HepG2 (cell line): ENCODE measurements around the gene THAP9. TPM values are rescaled to one million over a fixed set of nuclear protein-coding genes. Genes with fewer than 3 reads are reported as not detected.

Experiments
- AGO1 ChIP-seq: fragments of 200-400 bp; formaldehyde crosslinking; IDR thresholded peaks from 2 replicates; pipeline ENCODE4 v1.6.1; 2017; ENCODE audit warnings: mild to moderate bottlenecking, low read depth, low read length, moderate library complexity; ENCODE audit not compliant: poor library complexity, severe bottlenecking
- ARHGAP35 ChIP-seq: sonication (generic); formaldehyde crosslinking; IDR thresholded peaks from 2 replicates; pipeline ENCODE4 v1.9.0; 2022; ENCODE audit warnings: mild to moderate bottlenecking, inconsistent platforms, moderate library complexity, missing genetic modification reagents, borderline replicate concordance
- CENPT ChIP-seq: sonication (generic); formaldehyde crosslinking; IDR thresholded peaks from 2 replicates; pipeline ENCODE4 v1.8.0; 2022; ENCODE audit warnings: low read depth, mild to moderate bottlenecking, moderate library complexity, missing genetic modification reagents
- ELF4 ChIP-seq: sonication (generic); formaldehyde crosslinking; IDR thresholded peaks from 2 replicates; pipeline ENCODE4 v1.5.0; 2020; ENCODE audit warnings: missing genetic modification reagents, mild to moderate bottlenecking, moderate library complexity, borderline replicate concordance
- FOSL1 ChIP-seq: sonication (generic); formaldehyde crosslinking; IDR thresholded peaks from 2 replicates; pipeline ENCODE4 v1.9.0; 2021; ENCODE audit warnings: missing genetic modification reagents, borderline replicate concordance
- IKZF4 ChIP-seq: sonication (generic); formaldehyde crosslinking; IDR thresholded peaks from 2 replicates; pipeline ENCODE4 v1.5.1; 2020; ENCODE audit warnings: borderline replicate concordance, mild to moderate bottlenecking, low read depth, missing genetic modification reagents; ENCODE audit errors: not compliant biosample characterization
- MAFK ChIP-seq, 2 experiments: IDR thresholded peaks in 1 of 2; conservative IDR thresholded peaks in 1 of 2; 2 replicates each; pipeline ENCODE4 v1.6.1; 2011; ENCODE audit warnings: improper control_type of control experiment in 2 of 2, low read length in 2 of 2
- RCOR2 ChIP-seq: IDR thresholded peaks from 2 replicates; pipeline ENCODE4 v1.6.1; 2016; ENCODE audit warnings: missing biosample characterization, missing genetic modification reagents
- RFXANK ChIP-seq: IDR thresholded peaks from 2 replicates; pipeline ENCODE4 v1.6.1; 2016
- RORA ChIP-seq: sonication (generic); formaldehyde crosslinking; IDR thresholded peaks from 2 replicates; pipeline ENCODE4 v1.5.0; 2020; ENCODE audit warnings: mild to moderate bottlenecking, missing genetic modification reagents, moderate library complexity
- SAP130 ChIP-seq: IDR thresholded peaks from 2 replicates; pipeline ENCODE4 v1.6.1; 2016; ENCODE audit warnings: low read depth
- SATB2 ChIP-seq: sonication (generic); formaldehyde crosslinking; IDR thresholded peaks from 2 replicates; pipeline ENCODE4 v1.5.0; 2020; ENCODE audit warnings: missing genetic modification reagents
- SCMH1 ChIP-seq: sonication (generic); formaldehyde crosslinking; IDR thresholded peaks from 2 replicates; pipeline ENCODE4 v1.9.0; 2021; ENCODE audit warnings: missing genetic modification reagents, mild to moderate bottlenecking, borderline replicate concordance
- SMAD9 ChIP-seq: sonication (generic); formaldehyde crosslinking; IDR thresholded peaks from 2 replicates; pipeline ENCODE4 v1.5.1; 2020; ENCODE audit warnings: mild to moderate bottlenecking, missing genetic modification reagents
- SRSF4 ChIP-seq: fragments of 200-400 bp; formaldehyde crosslinking; IDR thresholded peaks from one replicate; pipeline ENCODE4 v1.6.1; 2018; ENCODE audit warnings: mild to moderate bottlenecking, low read depth, low read length, moderate library complexity; ENCODE audit not compliant: poor library complexity, severe bottlenecking
- TBX3 ChIP-seq: fragments of 450-650 bp; IDR thresholded peaks from 2 replicates; pipeline ENCODE4 v1.6.1; 2017; ENCODE audit warnings: antibody characterized with exemption, mild to moderate bottlenecking, inconsistent platforms, borderline replicate concordance
- TMF1 ChIP-seq: sonication (generic); formaldehyde crosslinking; IDR thresholded peaks from 2 replicates; pipeline ENCODE4 v1.8.1; 2022; ENCODE audit warnings: low read depth, missing genetic modification reagents
- ZFYVE20 ChIP-seq: sonication (generic); formaldehyde crosslinking; IDR thresholded peaks from 2 replicates; pipeline ENCODE4 v1.8.0; 2023; ENCODE audit warnings: low read depth, mild to moderate bottlenecking, moderate library complexity, missing genetic modification reagents, borderline replicate concordance
- ZMYM2 ChIP-seq: sonication (generic); formaldehyde crosslinking; IDR thresholded peaks from 2 replicates; pipeline ENCODE4 v1.8.0; 2022; ENCODE audit warnings: mild to moderate bottlenecking, missing genetic modification reagents
- ZNF101 ChIP-seq: sonication (generic); formaldehyde crosslinking; IDR thresholded peaks from 2 replicates; pipeline ENCODE4 v1.4.0; 2020; ENCODE audit warnings: mild to moderate bottlenecking, low read depth, missing genetic modification reagents, borderline replicate concordance
- ZNF17 ChIP-seq: sonication (generic); formaldehyde crosslinking; IDR thresholded peaks from 2 replicates; pipeline ENCODE4 v1.5.0; 2020; ENCODE audit warnings: mild to moderate bottlenecking, missing genetic modification reagents
- ZNF510 ChIP-seq: sonication (generic); formaldehyde crosslinking; IDR thresholded peaks from 2 replicates; pipeline ENCODE4 v1.4.0; 2020; ENCODE audit warnings: low read depth, mild to moderate bottlenecking, missing genetic modification reagents
- ZNF569 ChIP-seq: sonication (generic); formaldehyde crosslinking; IDR thresholded peaks from 2 replicates; pipeline ENCODE4 v1.5.0; 2020; ENCODE audit warnings: mild to moderate bottlenecking, missing genetic modification reagents, moderate library complexity, borderline replicate concordance
- ZNF792 ChIP-seq: IDR thresholded peaks from 2 replicates; pipeline ENCODE4 v1.6.1; 2016
- ZNF878 ChIP-seq: sonication (generic); formaldehyde crosslinking; IDR thresholded peaks from 2 replicates; pipeline ENCODE4 v1.8.1; 2023; ENCODE audit warnings: mild to moderate bottlenecking, missing genetic modification reagents, moderate library complexity
- polyA plus RNA-seq, 8 experiments: library from polyadenylated mRNA; depleted of rRNA in 3 of 8; stranded (reverse) in 7 of 8; unstranded in 1 of 8; fragments of >200 nt; fragmentation: Illumina TruSeq in 4 of 8; extraction: Trizol in 4 of 8; gene quantifications; 2 replicates each; pipeline versions ENCODE4 v1.2.1 to v1.2.3, GENCODE V29; 2011 to 2016; ENCODE audit warnings: low read depth in 4 of 8, missing spikeins in 1 of 8, mixed read lengths in 1 of 8; ENCODE audit not compliant: insufficient read depth in 1 of 8
- total RNA-seq, 5 experiments: library from RNA; depleted of rRNA; stranded (reverse); fragments of >200 nt; fragmentation: Illumina TruSeq; extraction: Trizol; gene quantifications; 2 replicates each; pipeline ENCODE4 v1.2.3, GENCODE V29; 2016; ENCODE audit warnings: low read depth in 1 of 5
- TF ChIP-seq, protein P1 (sequence below): sonication (generic); formaldehyde crosslinking; IDR thresholded peaks from 2 replicates; pipeline ENCODE4 v1.5.0; 2020; ENCODE audit warnings: missing genetic modification reagents
- TF ChIP-seq, protein P2 (sequence below): sonication (generic); formaldehyde crosslinking; IDR thresholded peaks from 2 replicates; pipeline ENCODE4 v1.4.0; 2020; ENCODE audit warnings: mild to moderate bottlenecking, missing genetic modification reagents
- TF ChIP-seq, protein P3 (sequence below): sonication (generic); formaldehyde crosslinking; IDR thresholded peaks from 2 replicates; pipeline ENCODE4 v1.8.1; 2023; ENCODE audit warnings: missing genetic modification reagents, inconsistent platforms, borderline replicate concordance

The THAP9 gene
- total and polyA plus RNA-seq, 2 of the 13 experiments (the other 11 are each of a cell fraction or from before 2014, with no cell fraction given): 6.0 to 7.2 TPM

DNA sequence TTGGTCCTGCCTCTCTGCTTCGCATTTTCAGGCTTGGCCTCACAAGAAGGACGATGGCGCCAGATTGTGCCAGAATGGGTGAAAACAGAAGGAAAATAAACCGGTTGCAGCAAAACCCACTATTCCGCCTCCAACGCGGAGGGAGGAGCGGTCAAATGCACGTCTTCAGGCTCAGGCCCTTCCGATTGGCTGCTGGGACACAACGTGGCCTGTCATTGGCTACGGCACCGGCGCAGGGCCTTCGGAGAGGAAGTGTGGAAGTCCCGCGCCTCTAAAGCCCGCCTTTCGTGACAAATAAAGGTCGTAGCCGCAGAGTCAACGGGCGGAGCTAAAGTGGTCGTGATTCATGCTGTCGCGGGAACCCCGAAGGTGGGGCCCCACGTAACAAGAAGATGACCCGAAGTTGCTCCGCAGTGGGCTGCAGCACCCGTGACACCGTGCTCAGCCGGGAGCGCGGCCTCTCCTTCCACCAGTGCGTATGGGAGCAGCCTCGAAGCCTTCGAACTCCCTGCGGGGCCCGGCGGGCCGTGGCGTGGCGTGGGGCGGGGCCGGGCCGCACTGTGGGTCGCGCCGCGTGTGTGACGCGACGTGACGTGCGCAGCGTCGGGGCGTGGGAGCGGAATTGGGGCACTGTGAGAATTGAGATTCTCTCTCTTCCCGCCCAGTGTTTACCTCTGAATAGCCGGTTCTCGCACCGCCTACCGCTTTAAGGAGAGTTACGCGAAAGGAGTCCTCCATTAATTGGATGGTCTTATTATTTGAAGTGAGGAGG, at the start of gene THAP9 (continued):
- TF ChIP-seq, protein P1, sequence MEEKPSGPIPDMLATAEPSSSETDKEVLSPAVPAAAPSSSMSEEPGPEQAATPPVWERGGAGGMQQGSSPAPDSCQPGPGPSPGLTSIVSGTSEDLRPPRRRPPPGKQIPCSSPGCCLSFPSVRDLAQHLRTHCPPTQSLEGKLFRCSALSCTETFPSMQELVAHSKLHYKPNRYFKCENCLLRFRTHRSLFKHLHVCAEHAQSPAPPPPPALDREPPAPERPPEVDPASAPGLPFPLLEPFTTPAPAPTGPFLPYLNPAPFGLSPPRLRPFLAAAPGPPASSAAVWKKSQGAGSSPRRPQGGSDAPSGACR (CRISPR knock-in tag): no peak
- TF ChIP-seq ZNF878 (CRISPR knock-in tag) (no peak), AGO1 (peak; percentile 63), ZNF510 (CRISPR knock-in tag) (0 out of 2 replicates have a peak, but pooled peaks have one; percentile 31), ZMYM2 (CRISPR knock-in tag) (0 out of 2 replicates have a peak, but pooled peaks have one; percentile 69), TMF1 (CRISPR knock-in tag) (peak; percentile 73; the same call in 1 of the 2 replicates), RFXANK (CRISPR knock-in tag) (peak; percentile 51; the same call in 1 of the 2 replicates), SRSF4 (no peak), ZNF792 (CRISPR knock-in tag) (peak; percentile 59; the same call in 1 of the 2 replicates), RCOR2 (CRISPR knock-in tag) (peak; percentile 21; the same call in 1 of the 2 replicates), IKZF4 (CRISPR knock-in tag) (peak; percentile 81), TBX3 (no peak), CENPT (CRISPR knock-in tag) (0 out of 2 replicates have a peak, but pooled peaks have one; percentile 79), ZNF101 (CRISPR knock-in tag) (no peak), SCMH1 (CRISPR knock-in tag) (no peak), ZNF17 (CRISPR knock-in tag) (no peak), MAFK (conservative IDR thresholded peaks at IDR 0.05 in 1 of 2, IDR thresholded peaks at IDR 0.05 in 1 of 2; ENCODE audit: low read length in 2 of 2) (no peak), FOSL1 (no peak), ZNF569 (CRISPR knock-in tag) (0 out of 2 replicates have a peak, but pooled peaks have one; percentile 64), ZFYVE20 (CRISPR knock-in tag) (0 out of 2 replicates have a peak, but pooled peaks have one; percentile 55), ARHGAP35 (peak; percentile 66; the same call in 1 of the 2 replicates), RORA (no peak), ELF4 (CRISPR knock-in tag) (no peak; the same call in 1 of the 2 replicates), SAP130 (peak; percentile 91), SMAD9 (CRISPR knock-in tag) (no peak), SATB2 (no peak)
- TF ChIP-seq, protein P2, sequence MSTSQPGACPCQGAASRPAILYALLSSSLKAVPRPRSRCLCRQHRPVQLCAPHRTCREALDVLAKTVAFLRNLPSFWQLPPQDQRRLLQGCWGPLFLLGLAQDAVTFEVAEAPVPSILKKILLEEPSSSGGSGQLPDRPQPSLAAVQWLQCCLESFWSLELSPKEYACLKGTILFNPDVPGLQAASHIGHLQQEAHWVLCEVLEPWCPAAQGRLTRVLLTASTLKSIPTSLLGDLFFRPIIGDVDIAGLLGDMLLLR (CRISPR knock-in tag): no peak; the same call in 1 of the 2 replicates
- TF ChIP-seq, protein P3, sequence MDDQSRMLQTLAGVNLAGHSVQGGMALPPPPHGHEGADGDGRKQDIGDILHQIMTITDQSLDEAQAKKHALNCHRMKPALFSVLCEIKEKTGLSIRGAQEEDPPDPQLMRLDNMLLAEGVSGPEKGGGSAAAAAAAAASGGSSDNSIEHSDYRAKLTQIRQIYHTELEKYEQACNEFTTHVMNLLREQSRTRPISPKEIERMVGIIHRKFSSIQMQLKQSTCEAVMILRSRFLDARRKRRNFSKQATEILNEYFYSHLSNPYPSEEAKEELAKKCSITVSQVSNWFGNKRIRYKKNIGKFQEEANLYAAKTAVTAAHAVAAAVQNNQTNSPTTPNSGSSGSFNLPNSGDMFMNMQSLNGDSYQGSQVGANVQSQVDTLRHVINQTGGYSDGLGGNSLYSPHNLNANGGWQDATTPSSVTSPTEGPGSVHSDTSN: no peak
